ENCODE measurements around the gene PGM1. TPM values are rescaled to one million over a fixed set of nuclear protein-coding genes. Genes with fewer than 3 reads are reported as not detected.
"Not testable (repeated sequence)": the region's sequence is repeated elsewhere in the genome, so short reads cannot be mapped to it uniquely, and the experiment has no call there.

Gene PGM1
- total and polyA plus RNA-seq, 4 experiments from 2014 or later = 18.8 to 48.3 (median 26.6) TPM

DNA sequence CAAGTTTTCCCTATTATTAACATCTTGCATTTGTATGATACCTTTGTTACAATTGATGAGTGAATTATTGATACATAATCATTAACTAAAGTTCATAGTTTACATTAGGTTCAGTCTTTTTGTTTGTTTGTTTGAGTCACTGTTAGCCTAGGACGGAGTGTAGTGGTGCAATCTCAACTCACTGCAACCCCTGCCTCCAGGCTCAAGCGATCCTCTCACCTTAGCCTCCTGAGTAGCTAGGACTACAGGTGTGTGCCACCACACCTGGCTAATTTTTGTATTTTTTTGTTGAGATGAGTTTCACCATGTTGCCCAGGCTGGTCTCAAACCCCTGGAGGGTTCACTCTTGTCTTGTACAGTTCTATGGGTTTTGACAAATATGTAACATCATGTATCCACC lies 33.9 kb upstream of the PGM1 start:
- H3K4me3 Mint-ChIP-seq = no peak overlapping the region
- intact Hi-C loops (cut with micrococcal nuclease) = loop anchor here (5.0 kb wide), 1 partner anchor 688 kb away; no protein-coding TSS in a partner anchor
- CTCF ChIA-PET (ENCODE audit: partially characterized antibody) = no interaction called here

DNA sequence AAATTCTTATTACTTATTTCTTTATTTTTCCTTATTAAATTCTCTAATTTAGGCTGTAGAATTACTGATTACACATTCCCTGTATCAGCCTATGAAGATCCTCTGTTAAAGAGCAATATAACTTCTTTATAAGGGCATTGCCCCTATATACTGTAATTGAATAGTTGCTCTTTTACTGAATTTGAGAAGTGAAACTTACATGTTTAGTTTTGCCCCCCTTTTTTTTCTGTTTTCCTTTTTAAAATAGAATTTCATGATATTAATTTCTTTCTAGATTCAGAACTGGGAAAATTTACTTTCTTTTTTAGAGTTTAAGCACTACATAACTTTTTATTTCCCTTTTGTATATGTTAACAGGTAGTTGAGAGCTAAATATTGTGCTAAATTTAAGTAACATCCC lies 29.5 kb upstream of the PGM1 start:
- H3K27ac Mint-ChIP-seq = no peak overlapping the region
- Histone ChIP-seq H3K27me3 (ENCODE audit: insufficient read depth, low read length) (no peaks in the 10 kb centered on the region), H3K36me3 (ENCODE audit: insufficient read depth, low read length) (no peaks in the 10 kb centered on the region), H3K4me3 (ENCODE audit: low read length in 2 of 2) (no peak overlapping the region), H3K27ac (ENCODE audit: low read depth, low read length) (no peak overlapping the region), H3K4me1 (ENCODE audit: insufficient read depth, low read length) (no peaks in the 10 kb centered on the region), H3K9me3 (ENCODE audit: control insufficient read depth in 1 of 2, low read length in 2 of 2) (no peaks in the 10 kb centered on the region)
- no peak overlapping the region for H3K4me3 Mint-ChIP-seq
- peaks cover 4 to 29% of the 10 kb centered on the region in 2 donors for H3K36me3 Mint-ChIP-seq
- intact Hi-C loops (cut with micrococcal nuclease) = no loop called here
- no peak for DNase-seq
- no peaks in the 10 kb centered on the region for H3K9me3 Mint-ChIP-seq
- POLR2A ChIA-PET (ENCODE audit: partially characterized antibody) = no interaction called here
- CTCF ChIA-PET (ENCODE audit: partially characterized antibody) = no interaction called here
- H3K4me1 Mint-ChIP-seq = no peaks in the 10 kb centered on the region
- no peaks in the 10 kb centered on the region for H3K27me3 Mint-ChIP-seq

More for the DNA sequence above, 33.9 kb upstream of the PGM1 start:
- Histone ChIP-seq H3K9me3 (ENCODE audit: control insufficient read depth in 1 of 2, low read length in 2 of 2) (no peaks in the 10 kb centered on the region), H3K4me1 (ENCODE audit: insufficient read depth, low read length) (no peaks in the 10 kb centered on the region), H3K4me3 (ENCODE audit: low read length in 2 of 2) (no peak overlapping the region), H3K27me3 (ENCODE audit: insufficient read depth, low read length) (no peaks in the 10 kb centered on the region), H3K27ac (ENCODE audit: low read depth, low read length) (no peak overlapping the region), H3K36me3 (ENCODE audit: insufficient read depth, low read length) (no peaks in the 10 kb centered on the region)
- peaks cover 5 to 16% of the 10 kb centered on the region in 2 donors for H3K36me3 Mint-ChIP-seq
- H3K9me3 Mint-ChIP-seq = no peaks in the 10 kb centered on the region
- H3K27me3 Mint-ChIP-seq = no peaks in the 10 kb centered on the region
- no peak overlapping the region for H3K27ac Mint-ChIP-seq
- POLR2A ChIA-PET (ENCODE audit: partially characterized antibody) = no interaction called here
- DNase-seq = no peak
- H3K4me1 Mint-ChIP-seq = peaks cover 0 to 2% (median 0%) of the 10 kb centered on the region in 4 donors

DNA sequence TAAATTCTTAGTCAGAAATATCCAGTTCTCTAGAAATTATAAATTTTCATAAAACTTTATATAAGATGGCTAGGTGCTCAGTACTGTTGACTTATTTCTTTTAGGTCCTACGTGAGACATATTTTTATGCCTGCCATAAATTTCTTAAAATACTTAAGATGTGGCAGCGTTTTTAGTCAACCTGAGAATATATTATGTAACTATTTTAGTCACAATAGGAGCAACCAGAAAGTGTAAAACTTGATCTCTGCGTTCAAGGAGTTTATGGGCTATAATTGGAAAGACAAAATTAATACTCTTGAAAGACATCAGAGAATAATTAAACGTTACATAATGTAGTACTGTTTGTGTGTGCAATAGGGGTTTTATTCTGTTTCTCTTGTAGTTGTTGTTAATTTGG lies 24.1 kb upstream of the PGM1 start:
- H3K4me3 ChIP-seq (ENCODE audit: low read length in 2 of 2) = no peak overlapping the region
- no peaks in the 10 kb centered on the region for H3K36me3 ChIP-seq (ENCODE audit: insufficient read depth, low read length)
- no peaks in the 10 kb centered on the region for H3K9me3 ChIP-seq (ENCODE audit: control insufficient read depth in 1 of 2, low read length in 2 of 2)
- H3K27me3 ChIP-seq (ENCODE audit: insufficient read depth, low read length) = no peaks in the 10 kb centered on the region
- no peak overlapping the region for H3K4me3 Mint-ChIP-seq
- intact Hi-C loops (cut with micrococcal nuclease) = no loop called here
- no peaks in the 10 kb centered on the region for H3K4me1 ChIP-seq (ENCODE audit: insufficient read depth, low read length)
- H3K27ac Mint-ChIP-seq = no peak overlapping the region
- H3K27me3 Mint-ChIP-seq = no peaks in the 10 kb centered on the region
- no peaks in the 10 kb centered on the region for H3K4me1 Mint-ChIP-seq
- POLR2A ChIA-PET (ENCODE audit: partially characterized antibody) = no interaction called here
- no peak for DNase-seq
- no peaks in the 10 kb centered on the region for H3K9me3 Mint-ChIP-seq
- peaks cover 2 to 17% of the 10 kb centered on the region in 2 donors for H3K36me3 Mint-ChIP-seq
- CTCF ChIA-PET (ENCODE audit: partially characterized antibody) = no interaction called here
- H3K27ac ChIP-seq (ENCODE audit: low read depth, low read length) = no peak overlapping the region

DNA sequence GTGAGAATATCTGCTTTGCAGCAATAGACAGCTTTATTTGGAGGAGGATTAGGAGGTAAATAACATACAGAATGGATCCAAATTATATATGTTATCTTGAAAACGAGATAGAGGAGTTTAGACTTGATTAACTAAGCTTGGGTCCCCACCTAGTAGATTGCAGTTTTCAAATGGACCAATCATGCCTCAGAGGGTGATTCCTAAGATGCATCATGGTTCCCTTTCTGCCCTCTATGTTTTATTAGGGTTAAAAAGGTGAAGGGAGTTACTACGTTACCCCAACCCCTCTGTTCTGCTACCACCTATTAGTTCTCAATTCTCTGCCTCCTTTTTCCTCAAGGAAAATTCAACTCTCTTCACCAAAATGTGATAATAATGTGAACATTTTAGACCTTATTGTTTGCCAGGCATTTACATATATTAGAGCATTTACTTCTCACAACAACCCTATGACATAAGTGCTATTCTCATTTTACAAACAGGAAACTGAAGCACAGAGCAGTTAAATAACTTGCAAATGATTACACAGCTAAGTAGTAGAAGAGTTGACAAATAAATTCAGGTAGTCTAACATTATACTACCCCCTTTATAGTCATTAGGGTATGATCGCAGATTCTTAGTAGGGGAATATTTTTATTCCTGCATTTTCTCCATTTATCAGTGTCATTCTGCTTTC lies 23.4 kb upstream of the PGM1 start:
- Mint-ChIP-seq H3K4me1 (no peaks in the 10 kb centered on the region), H3K27ac (peak overlapping the region in 1 of 7 donors; percentile 5), H3K4me3 (no peak overlapping the region), H3K27me3 (no peaks in the 10 kb centered on the region), H3K9me3 (no peaks in the 10 kb centered on the region), H3K36me3 (peaks cover 2 to 10% of the 10 kb centered on the region in 2 donors)
- H3K36me3 ChIP-seq (ENCODE audit: insufficient read depth, low read length) = no peaks in the 10 kb centered on the region
- no peak for DNase-seq
- H3K4me1 ChIP-seq (ENCODE audit: insufficient read depth, low read length) = no peaks in the 10 kb centered on the region
- ChIA-PET CTCF (ENCODE audit: partially characterized antibody) (no interaction called here), POLR2A (ENCODE audit: partially characterized antibody) (no interaction called here)
- H3K4me3 ChIP-seq (ENCODE audit: low read length in 2 of 2) = no peak overlapping the region
- H3K27ac ChIP-seq (ENCODE audit: low read depth, low read length) = no peak overlapping the region
- H3K9me3 ChIP-seq (ENCODE audit: control insufficient read depth in 1 of 2, low read length in 2 of 2) = no peaks in the 10 kb centered on the region
- no peaks in the 10 kb centered on the region for H3K27me3 ChIP-seq (ENCODE audit: insufficient read depth, low read length)
- intact Hi-C loops (cut with micrococcal nuclease) = no loop called here

DNA sequence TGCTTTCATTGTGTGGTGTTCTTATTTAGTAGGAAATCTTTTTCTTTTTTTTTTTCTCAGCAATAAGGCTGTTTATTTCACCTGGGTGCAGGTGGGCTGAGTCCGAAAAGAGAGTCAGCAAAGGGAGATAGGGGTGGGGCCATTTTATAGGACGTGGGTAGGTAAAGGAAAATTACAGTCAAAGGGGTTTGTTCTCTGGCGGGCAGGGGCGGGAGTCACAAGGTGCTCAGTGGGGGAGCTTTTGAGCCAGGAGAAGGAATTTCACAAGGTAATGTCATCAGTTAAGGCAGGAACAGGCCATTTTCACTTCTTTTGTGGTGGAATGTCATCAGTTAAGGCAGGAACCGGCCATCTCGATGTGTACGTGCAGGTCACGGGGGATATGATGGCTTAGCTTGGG lies 20.5 kb upstream of the PGM1 start:
- H3K4me3 Mint-ChIP-seq; H3K27ac ChIP-seq (ENCODE audit: low read depth, low read length); H3K27me3 ChIP-seq (ENCODE audit: insufficient read depth, low read length); intact Hi-C loops (cut with micrococcal nuclease); DNase-seq; H3K4me1 Mint-ChIP-seq; H3K9me3 Mint-ChIP-seq; H3K36me3 Mint-ChIP-seq; H3K36me3 ChIP-seq (ENCODE audit: insufficient read depth, low read length); CTCF ChIA-PET (ENCODE audit: partially characterized antibody); H3K27ac Mint-ChIP-seq; H3K4me1 ChIP-seq (ENCODE audit: insufficient read depth, low read length); H3K4me3 ChIP-seq (ENCODE audit: low read length in 2 of 2); H3K9me3 ChIP-seq (ENCODE audit: control insufficient read depth in 1 of 2, low read length in 2 of 2); H3K27me3 Mint-ChIP-seq: not testable (repeated sequence)
- POLR2A ChIA-PET (ENCODE audit: partially characterized antibody) = interaction anchor here (1.1 kb wide), 1 partner anchor 21 kb away, joined by 3 read pairs; the partner anchor contains the start of gene PGM1

DNA sequence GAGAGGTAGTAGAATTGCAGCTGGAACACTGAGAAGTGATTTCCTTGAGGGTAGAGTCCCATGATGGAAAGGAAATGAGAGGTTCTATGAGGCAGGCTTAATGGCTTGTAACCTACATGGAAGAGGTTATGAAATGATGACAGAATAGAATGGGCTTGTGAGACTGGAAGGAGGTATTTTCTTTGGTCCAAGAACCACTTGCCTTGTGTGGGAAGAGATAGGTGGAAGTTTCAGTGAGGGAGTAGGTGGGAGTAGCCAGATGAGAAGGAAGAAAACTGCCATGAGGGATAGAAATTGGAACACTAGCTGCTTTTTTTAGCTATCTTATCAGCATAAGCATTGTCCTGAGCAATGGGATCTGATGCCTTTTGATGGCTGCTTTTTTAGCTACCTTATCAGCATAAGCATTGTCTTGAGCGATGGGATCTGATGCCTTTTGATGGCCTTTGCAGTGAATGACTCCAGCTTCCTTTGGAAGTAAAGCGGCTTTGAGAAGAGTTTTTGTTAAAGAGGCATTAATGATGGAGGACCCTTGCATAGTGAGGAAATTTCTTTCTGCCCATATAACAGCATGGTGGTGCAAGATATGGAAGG lies 18.9 kb upstream of the PGM1 start:
- DNase-seq; H3K27ac Mint-ChIP-seq; H3K36me3 ChIP-seq (ENCODE audit: insufficient read depth, low read length); H3K4me1 ChIP-seq (ENCODE audit: insufficient read depth, low read length); H3K9me3 ChIP-seq (ENCODE audit: control insufficient read depth in 1 of 2, low read length in 2 of 2); H3K4me3 Mint-ChIP-seq; H3K4me1 Mint-ChIP-seq; H3K27me3 ChIP-seq (ENCODE audit: insufficient read depth, low read length); H3K4me3 ChIP-seq (ENCODE audit: low read length in 2 of 2); H3K27me3 Mint-ChIP-seq; H3K9me3 Mint-ChIP-seq; intact Hi-C loops (cut with micrococcal nuclease); H3K27ac ChIP-seq (ENCODE audit: low read depth, low read length); H3K36me3 Mint-ChIP-seq: not testable (repeated sequence)
- CTCF ChIA-PET (ENCODE audit: partially characterized antibody) = interaction anchor here (1.7 kb wide), 1 partner anchor 672 kb away, joined by 5 read pairs; no protein-coding TSS in a partner anchor
- POLR2A ChIA-PET (ENCODE audit: partially characterized antibody) = interaction anchor here (0.8 kb wide), 1 partner anchor 19 kb away, joined by 3 read pairs; the partner anchor contains the start of gene PGM1

DNA sequence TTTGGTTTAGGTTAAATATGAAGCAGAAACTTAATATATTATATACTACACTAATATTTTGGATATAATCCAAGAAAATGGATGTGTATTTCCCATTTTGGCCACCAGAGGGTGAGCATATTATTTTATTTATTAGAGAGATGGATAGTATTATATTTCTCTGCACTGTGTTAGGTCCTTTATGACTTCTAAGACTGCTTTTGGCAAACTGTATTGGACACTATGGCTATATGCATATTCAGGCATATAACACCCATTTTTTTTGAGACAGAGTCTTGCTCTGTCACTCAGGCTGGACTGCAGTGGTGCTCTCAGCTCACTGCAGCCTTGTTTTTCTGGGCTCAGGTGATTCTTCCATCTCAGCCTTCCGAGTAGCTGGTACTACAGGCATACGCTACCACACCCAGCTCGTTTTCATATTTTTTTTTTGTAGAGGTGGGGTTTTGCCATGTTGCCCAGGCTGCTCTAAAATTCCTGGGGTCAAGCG lies 17.8 kb upstream of the PGM1 start:
- Histone ChIP-seq H3K4me3 (ENCODE audit: low read length in 2 of 2) (no peak overlapping the region), H3K27me3 (ENCODE audit: insufficient read depth, low read length) (no peaks in the 10 kb centered on the region), H3K27ac (ENCODE audit: low read depth, low read length) (no peak overlapping the region), H3K9me3 (ENCODE audit: control insufficient read depth in 1 of 2, low read length in 2 of 2) (no peaks in the 10 kb centered on the region), H3K4me1 (ENCODE audit: insufficient read depth, low read length) (no peaks in the 10 kb centered on the region), H3K36me3 (ENCODE audit: insufficient read depth, low read length) (no peaks in the 10 kb centered on the region)
- Mint-ChIP-seq H3K4me1 (no peaks in the 10 kb centered on the region), H3K27me3 (no peaks in the 10 kb centered on the region), H3K36me3 (peaks cover 0 to 7% of the 10 kb centered on the region in 2 donors), H3K27ac (no peak overlapping the region), H3K9me3 (no peaks in the 10 kb centered on the region), H3K4me3 (no peak overlapping the region)
- intact Hi-C loops (cut with micrococcal nuclease) = loop anchor here (1.0 kb wide), 2 partner anchors 19 to 671 kb away; no protein-coding TSS in a partner anchor
- CTCF ChIA-PET (ENCODE audit: partially characterized antibody) = interaction anchor here (0.7 to 2.3 kb wide), 13 partner anchors 8 to 671 kb away, joined by 3 to 15 read pairs (median 5); no protein-coding TSS in a partner anchor
- POLR2A ChIA-PET (ENCODE audit: partially characterized antibody) = interaction anchor here (0.8 kb wide), 1 partner anchor 18 kb away, joined by 5 read pairs; the partner anchor contains the start of gene PGM1
- peak in 4 of 5 donors; percentile 11 to 40 (median 30) for DNase-seq

Measured in CD4-positive, alpha-beta memory T cell (primary cell).